Activated CD8-positive, alpha-beta T cell treated with anti-CD3 and anti-CD28 coated beads for 36 hours (primary cell): ENCODE measurements around the gene RXRA. TPM values are rescaled to one million over a fixed set of nuclear protein-coding genes. Genes with fewer than 3 reads are reported as not detected.

Experiments
- ATAC-seq: fragments of 200-7000 bp; cut with Tn5 transposase; one replicate; pipeline ENCODE4 v1.10.0; 2021; ENCODE audit warnings: mild to moderate bottlenecking, moderate library complexity
- CTCF ChIA-PET: fragments of 350-600 bp; sonication (Branson Sonifier 250); formaldehyde crosslinking; loops from one replicate; lab custom pipeline; 2021; ENCODE audit warnings: antibody characterized with exemption; lab: Charles Lee
- POLR2A ChIA-PET: fragments of 350-600 bp; sonication (Branson Sonifier 250); formaldehyde crosslinking; loops from one replicate; lab custom pipeline; 2021; ENCODE audit warnings: antibody characterized with exemption; lab: Charles Lee
- DNase-seq: peaks from one replicate; pipeline ENCODE4 v3.0.0-alpha.2; 2020
- H3K27ac Mint-ChIP-seq: one replicate; pipeline ENCODE4 v1.8.0; 2021; ENCODE audit warnings: mild to moderate bottlenecking, mixed read lengths
- H3K27me3 Mint-ChIP-seq: one replicate; pipeline ENCODE4 v1.8.0; 2021; ENCODE audit warnings: mixed read lengths
- H3K36me3 Mint-ChIP-seq: one replicate; pipeline ENCODE4 v1.8.0; 2021; ENCODE audit warnings: low read depth, mixed read lengths
- H3K4me1 Mint-ChIP-seq: one replicate; pipeline ENCODE4 v1.8.0; 2021; ENCODE audit warnings: low read depth, mixed read lengths
- H3K4me3 Mint-ChIP-seq: one replicate; pipeline ENCODE4 v1.8.0; 2021; ENCODE audit warnings: mild to moderate bottlenecking, moderate library complexity, mixed read lengths
- H3K9me3 Mint-ChIP-seq: one replicate; pipeline ENCODE4 v1.8.0; 2021; ENCODE audit warnings: mixed read lengths
- intact Hi-C: fragments of 100-400 bp; cut with micrococcal nuclease; formaldehyde crosslinking; loops from one replicate; pipeline ENCODE4 v1.10.0; 2022
- total RNA-seq, 2 experiments: library from RNA; stranded (reverse); gene quantifications; one replicate each; pipeline ENCODE4 v1.2.3, GENCODE V29; 2021
- TF ChIP-seq, protein P1 (sequence below): fragments of 200-600 bp; IDR thresholded peaks from one replicate; pipeline ENCODE4 v1.8.0; 2022; ENCODE audit warnings: antibody characterized with exemption, mild to moderate bottlenecking

Gene RXRA
- total RNA-seq, 2 experiments from 2014 or later, result 23.2 to 23.8 TPM

- DNase-seq (no peak), ATAC-seq (no peak)
- TF ChIP-seq, protein P1, sequence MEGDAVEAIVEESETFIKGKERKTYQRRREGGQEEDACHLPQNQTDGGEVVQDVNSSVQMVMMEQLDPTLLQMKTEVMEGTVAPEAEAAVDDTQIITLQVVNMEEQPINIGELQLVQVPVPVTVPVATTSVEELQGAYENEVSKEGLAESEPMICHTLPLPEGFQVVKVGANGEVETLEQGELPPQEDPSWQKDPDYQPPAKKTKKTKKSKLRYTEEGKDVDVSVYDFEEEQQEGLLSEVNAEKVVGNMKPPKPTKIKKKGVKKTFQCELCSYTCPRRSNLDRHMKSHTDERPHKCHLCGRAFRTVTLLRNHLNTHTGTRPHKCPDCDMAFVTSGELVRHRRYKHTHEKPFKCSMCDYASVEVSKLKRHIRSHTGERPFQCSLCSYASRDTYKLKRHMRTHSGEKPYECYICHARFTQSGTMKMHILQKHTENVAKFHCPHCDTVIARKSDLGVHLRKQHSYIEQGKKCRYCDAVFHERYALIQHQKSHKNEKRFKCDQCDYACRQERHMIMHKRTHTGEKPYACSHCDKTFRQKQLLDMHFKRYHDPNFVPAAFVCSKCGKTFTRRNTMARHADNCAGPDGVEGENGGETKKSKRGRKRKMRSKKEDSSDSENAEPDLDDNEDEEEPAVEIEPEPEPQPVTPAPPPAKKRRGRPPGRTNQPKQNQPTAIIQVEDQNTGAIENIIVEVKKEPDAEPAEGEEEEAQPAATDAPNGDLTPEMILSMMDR, result no peak
- ChIA-PET POLR2A (no interaction called here), CTCF (no interaction called here)
- Mint-ChIP-seq H3K4me3 (no peak overlapping the region), H3K27ac (no peak overlapping the region), H3K27me3 (no peaks in the 10 kb centered on the region), H3K9me3 (no peaks in the 10 kb centered on the region), H3K36me3 (no peaks in the 10 kb centered on the region), H3K4me1 (no peaks in the 10 kb centered on the region)
- intact Hi-C loops, result no loop called here
These were observed 12.8 kb upstream of the RXRA start for GRCh38 chr9:134313470-134313869.

GRCh38 chr9:134314039-134314949 lies 12.0 kb upstream of the RXRA start:
- ATAC-seq (no peak), DNase-seq (no peak)
- POLR2A ChIA-PET, result no interaction called here
- no peak overlapping the region for H3K27ac Mint-ChIP-seq
- no peaks in the 10 kb centered on the region for H3K27me3 Mint-ChIP-seq
- H3K4me1 Mint-ChIP-seq, result no peaks in the 10 kb centered on the region
- no peaks in the 10 kb centered on the region for H3K9me3 Mint-ChIP-seq
- TF ChIP-seq, protein P1, result no peak
- CTCF ChIA-PET, result no interaction called here
- no peaks in the 10 kb centered on the region for H3K36me3 Mint-ChIP-seq
- intact Hi-C loops, result no loop called here
- no peak overlapping the region for H3K4me3 Mint-ChIP-seq

DNA sequence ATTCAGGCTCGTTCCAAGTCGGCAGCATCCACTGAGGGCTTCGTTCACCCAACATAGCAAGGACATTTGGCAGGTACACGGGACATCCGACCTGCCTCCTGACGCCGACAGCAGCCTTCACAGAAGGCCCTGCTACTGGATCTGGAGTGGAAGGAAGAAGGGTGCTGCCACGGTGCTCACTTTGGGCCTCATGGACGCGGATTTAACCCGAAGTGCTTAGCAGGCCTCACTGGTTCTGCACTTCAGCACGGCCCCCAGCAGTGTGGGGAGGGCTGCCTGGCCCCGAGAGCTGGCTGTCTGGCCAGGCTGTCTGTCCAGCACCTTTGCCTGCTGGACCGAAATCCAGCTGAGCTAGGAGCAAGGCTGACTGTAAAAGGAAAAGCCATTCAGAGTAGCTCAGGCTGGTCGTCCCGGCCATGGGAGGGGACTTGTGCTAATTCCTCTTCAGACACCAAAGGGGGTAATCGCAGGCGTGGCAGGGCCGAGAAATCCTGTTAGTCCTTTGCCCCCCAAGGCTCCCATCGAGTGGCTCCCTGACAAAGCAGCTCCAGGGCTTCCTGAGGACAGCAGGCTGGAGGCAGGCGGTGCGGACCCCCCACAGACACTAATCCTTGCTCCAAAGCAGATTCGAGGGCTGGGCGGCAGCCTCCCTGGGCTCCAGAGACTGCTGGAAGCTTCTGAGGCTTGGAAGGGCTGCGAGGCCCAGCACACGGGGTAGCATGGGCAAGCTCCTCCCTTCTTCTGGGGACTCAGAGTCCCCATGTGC lies 11.1 kb upstream of the RXRA start:
- intact Hi-C loops, result no loop called here
- H3K9me3 Mint-ChIP-seq, result no peaks in the 10 kb centered on the region
- H3K4me3 Mint-ChIP-seq, result no peak overlapping the region
- no peaks in the 10 kb centered on the region for H3K27me3 Mint-ChIP-seq
- CTCF ChIA-PET, result no interaction called here
- DNase-seq (no peak), ATAC-seq (no peak)
- POLR2A ChIA-PET, result interaction anchor here (1.0 kb wide), 1 partner anchor 13 kb away, joined by 4 read pairs; no protein-coding TSS in a partner anchor
- H3K4me1 Mint-ChIP-seq, result no peaks in the 10 kb centered on the region
- TF ChIP-seq, protein P1, result no peak
- no peak overlapping the region for H3K27ac Mint-ChIP-seq
- no peaks in the 10 kb centered on the region for H3K36me3 Mint-ChIP-seq

GRCh38 chr9:134315716-134316448 lies 10.4 kb upstream of the RXRA start:
- Mint-ChIP-seq H3K9me3 (no peaks in the 10 kb centered on the region), H3K36me3 (no peaks in the 10 kb centered on the region), H3K27me3 (no peaks in the 10 kb centered on the region), H3K4me1 (no peaks in the 10 kb centered on the region), H3K27ac (no peak overlapping the region), H3K4me3 (no peak overlapping the region)
- TF ChIP-seq, protein P1, result no peak
- ChIA-PET POLR2A (interaction anchor here (1.0 kb wide), 1 partner anchor 14 kb away, joined by 4 read pairs; no protein-coding TSS in a partner anchor), CTCF (no interaction called here)
- ATAC-seq (no peak), DNase-seq (no peak)
- intact Hi-C loops, result no loop called here
